Activated CD8-positive, alpha-beta memory T cell treated with anti-CD3 and anti-CD28 coated beads, Interleukin-2, amount 10 ng/mL, durations not matched to agents 7 days and 5 days (primary cell): ENCODE results near the gene PRDM16. TPM values are rescaled to one million over a fixed set of nuclear protein-coding genes. Genes with fewer than 3 reads are reported as not detected.

Source experiments
- ATAC-seq: fragments of 150-1000 bp; cut with Tn5 transposase; one replicate; pipeline ENCODE4 v1.10.0; 2021; ENCODE audit warnings: moderate library complexity
- CTCF ChIA-PET: fragments of 350-600 bp; sonication (Branson Sonifier 250); formaldehyde crosslinking; loops from one replicate; lab custom pipeline; 2021; ENCODE audit warnings: antibody characterized with exemption; lab: Charles Lee
- DNase-seq: peaks from one replicate; pipeline ENCODE4 v3.0.0-alpha.2; 2020
- H3K27ac Mint-ChIP-seq: one replicate; pipeline ENCODE4 v1.8.0; 2021; ENCODE audit warnings: mild to moderate bottlenecking, mixed read lengths
- H3K27me3 Mint-ChIP-seq: one replicate; pipeline ENCODE4 v1.8.0; 2021; ENCODE audit warnings: mixed read lengths
- H3K36me3 Mint-ChIP-seq: one replicate; pipeline ENCODE4 v1.8.0; 2021; ENCODE audit warnings: mild to moderate bottlenecking, mixed read lengths
- H3K4me1 Mint-ChIP-seq: one replicate; pipeline ENCODE4 v1.8.0; 2021; ENCODE audit warnings: mixed read lengths
- H3K4me3 Mint-ChIP-seq: one replicate; pipeline ENCODE4 v1.8.0; 2021; ENCODE audit warnings: mild to moderate bottlenecking, moderate library complexity, mixed read lengths
- H3K9me3 Mint-ChIP-seq: one replicate; pipeline ENCODE4 v1.8.0; 2022; ENCODE audit warnings: low read depth, mixed read lengths
- total RNA-seq, 2 experiments: library from RNA; stranded (reverse); gene quantifications; one replicate each; pipeline ENCODE4 v1.2.3, GENCODE V29; 2021

Gene PRDM16
- total RNA-seq, 2 experiments from 2014 or later, result not detected

DNA sequence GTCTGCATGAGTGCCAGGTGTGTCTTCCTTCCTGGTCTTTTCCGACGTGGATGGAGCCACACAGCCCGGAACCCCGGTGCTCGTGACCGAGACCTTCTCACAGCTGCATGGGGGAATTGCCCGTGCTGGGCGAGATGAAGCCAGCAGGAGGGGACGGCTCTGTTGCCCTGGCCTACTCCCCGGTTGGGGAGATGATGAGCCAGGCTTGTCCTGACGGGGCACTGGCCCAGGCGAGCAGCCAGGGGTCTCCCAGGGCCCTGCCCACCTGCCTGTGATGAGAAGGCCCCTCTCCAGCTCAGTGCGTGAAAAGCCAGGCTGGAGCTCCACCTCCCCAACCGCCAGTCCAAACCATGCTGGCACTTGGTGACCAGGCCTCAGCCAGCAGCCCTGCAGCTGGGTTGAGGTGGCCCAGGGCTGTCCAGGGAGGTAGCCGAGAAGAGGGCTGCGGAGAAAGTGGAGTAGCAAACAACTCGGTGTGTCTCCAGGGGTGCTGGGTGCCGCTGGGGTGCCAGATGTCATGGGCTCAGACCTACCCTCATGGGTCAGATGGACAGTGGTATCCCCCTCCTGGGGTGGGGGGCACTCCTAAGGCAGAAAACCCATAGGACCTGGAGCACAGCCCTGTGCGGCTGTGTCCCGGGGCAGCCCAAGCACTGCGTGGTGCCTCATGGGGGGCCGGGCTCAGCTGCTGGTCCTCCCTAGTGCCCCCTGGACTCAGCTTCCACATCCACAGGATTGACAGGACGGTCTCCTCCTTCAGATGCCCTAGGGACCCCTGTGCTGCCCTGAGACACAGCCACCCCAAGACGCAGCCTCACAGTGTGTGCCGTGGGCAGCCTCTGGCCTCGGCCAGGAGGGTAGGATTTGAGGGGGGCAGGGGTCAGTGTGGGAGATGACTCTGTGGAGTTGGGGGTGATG, 26.1 kb downstream of the PRDM16 start:
- Mint-ChIP-seq H3K27ac (no peak overlapping the region), H3K36me3 (no peaks in the 10 kb centered on the region), H3K4me3 (no peak overlapping the region), H3K9me3 (no peaks in the 10 kb centered on the region), H3K27me3 (peaks cover 3% of the 10 kb centered on the region), H3K4me1 (no peaks in the 10 kb centered on the region)
- DNase-seq (no peak), ATAC-seq (no peak)
- CTCF ChIA-PET, result no interaction called here

- H3K27ac Mint-ChIP-seq, result no peak overlapping the region
- H3K9me3 Mint-ChIP-seq, result no peaks in the 10 kb centered on the region
- H3K4me1 Mint-ChIP-seq, result no peaks in the 10 kb centered on the region
- ATAC-seq (no peak), DNase-seq (no peak)
- H3K4me3 Mint-ChIP-seq, result no peak overlapping the region
- peaks cover 3% of the 10 kb centered on the region for H3K27me3 Mint-ChIP-seq
- CTCF ChIA-PET, result no interaction called here
- H3K36me3 Mint-ChIP-seq, result no peaks in the 10 kb centered on the region
These were observed 27.3 kb downstream of the PRDM16 start for GRCh38 chr1:3096345-3096744.

DNA sequence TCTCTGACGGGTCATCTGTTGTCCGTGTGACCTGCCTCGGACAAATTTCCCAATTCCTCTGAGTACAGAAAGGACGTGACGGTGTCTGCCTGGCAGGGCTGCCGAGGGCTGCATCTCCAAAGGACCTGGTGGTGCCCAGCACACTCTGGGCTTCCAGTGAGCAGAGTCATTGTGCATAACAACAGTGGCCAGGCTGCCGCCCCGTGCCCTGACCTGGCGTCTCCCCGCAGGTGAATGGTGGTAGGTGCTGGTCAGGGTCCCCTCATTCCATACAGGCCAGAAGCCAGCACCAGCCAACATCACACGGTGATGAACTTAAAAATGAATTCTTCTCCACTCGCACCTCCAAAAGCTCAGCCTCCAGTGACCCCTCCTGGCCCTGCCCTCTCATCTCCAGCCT, 28.2 kb downstream of the PRDM16 start:
- Mint-ChIP-seq H3K27ac (no peak overlapping the region), H3K27me3 (peaks cover 3% of the 10 kb centered on the region), H3K9me3 (no peaks in the 10 kb centered on the region), H3K4me3 (no peak overlapping the region), H3K36me3 (no peaks in the 10 kb centered on the region), H3K4me1 (no peaks in the 10 kb centered on the region)
- no peak for DNase-seq
- CTCF ChIA-PET, result no interaction called here
- no peak for ATAC-seq

- no peak for ATAC-seq
These were observed 28.9 kb downstream of the PRDM16 start for GRCh38 chr1:3097861-3098260.

DNA sequence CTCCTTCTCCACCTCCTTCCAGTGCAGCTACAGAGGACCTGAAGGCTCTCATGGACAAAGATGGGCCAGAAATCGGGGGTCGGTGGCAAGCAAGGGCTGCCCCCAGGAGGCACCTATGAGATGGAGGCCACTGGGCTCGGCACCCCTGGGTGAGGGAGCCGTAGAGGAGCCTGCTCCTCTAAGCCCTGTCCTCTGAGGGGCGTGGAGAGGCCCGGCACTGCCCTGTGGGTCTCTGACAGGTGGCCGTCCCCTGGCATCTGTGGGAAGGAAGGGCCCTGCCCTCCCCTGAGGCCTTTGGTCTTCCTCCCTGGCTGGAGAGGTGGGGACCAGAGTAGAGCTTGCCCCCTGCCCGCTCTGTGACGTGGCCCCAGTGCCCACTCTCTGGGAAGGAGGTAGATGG, 30.9 kb downstream of the PRDM16 start:
- ATAC-seq (no peak), DNase-seq (no peak)
- CTCF ChIA-PET, result interaction anchor here (0.6 kb wide), 1 partner anchor 1989 kb away, joined by 3 read pairs; no protein-coding TSS in a partner anchor
- no peak overlapping the region for H3K4me3 Mint-ChIP-seq
- H3K27me3 Mint-ChIP-seq, result no peaks in the 10 kb centered on the region
- H3K27ac Mint-ChIP-seq, result no peak overlapping the region
- no peaks in the 10 kb centered on the region for H3K36me3 Mint-ChIP-seq
- H3K4me1 Mint-ChIP-seq, result no peaks in the 10 kb centered on the region
- H3K9me3 Mint-ChIP-seq, result no peaks in the 10 kb centered on the region

More at GRCh38 chr1:3097861-3098260, 28.9 kb downstream of the PRDM16 start:
- Mint-ChIP-seq H3K27me3 (peaks cover 3% of the 10 kb centered on the region), H3K27ac (no peak overlapping the region), H3K4me3 (no peak overlapping the region), H3K4me1 (no peaks in the 10 kb centered on the region), H3K36me3 (no peaks in the 10 kb centered on the region), H3K9me3 (no peaks in the 10 kb centered on the region)
- CTCF ChIA-PET, result no interaction called here
- DNase-seq, result no peak

GRCh38 chr1:3101124-3101939, 32.3 kb downstream of the PRDM16 start:
- no peak overlapping the region for H3K4me3 Mint-ChIP-seq
- ATAC-seq, result no peak
- H3K36me3 Mint-ChIP-seq, result no peaks in the 10 kb centered on the region
- CTCF ChIA-PET, result interaction anchor here (1.1 kb wide), 1 partner anchor 352 kb away, joined by 3 read pairs; no protein-coding TSS in a partner anchor
- H3K4me1 Mint-ChIP-seq, result no peaks in the 10 kb centered on the region
- H3K27me3 Mint-ChIP-seq, result no peaks in the 10 kb centered on the region
- H3K9me3 Mint-ChIP-seq, result no peaks in the 10 kb centered on the region
- H3K27ac Mint-ChIP-seq, result no peak overlapping the region
- DNase-seq, result no peak

- H3K27me3 Mint-ChIP-seq, result no peaks in the 10 kb centered on the region
- CTCF ChIA-PET, result no interaction called here
- DNase-seq, result no peak
- H3K4me1 Mint-ChIP-seq, result no peaks in the 10 kb centered on the region
- no peaks in the 10 kb centered on the region for H3K9me3 Mint-ChIP-seq
- ATAC-seq, result no peak
- H3K27ac Mint-ChIP-seq, result no peak overlapping the region
- H3K36me3 Mint-ChIP-seq, result no peaks in the 10 kb centered on the region
- H3K4me3 Mint-ChIP-seq, result no peak overlapping the region
These were observed 33.6 kb downstream of the PRDM16 start for GRCh38 chr1:3102641-3103040.

GRCh38 chr1:3103967-3104677, 35.1 kb downstream of the PRDM16 start:
- no peaks in the 10 kb centered on the region for H3K36me3 Mint-ChIP-seq
- DNase-seq, result no peak
- CTCF ChIA-PET, result no interaction called here
- no peaks in the 10 kb centered on the region for H3K27me3 Mint-ChIP-seq
- no peaks in the 10 kb centered on the region for H3K4me1 Mint-ChIP-seq
- no peak for ATAC-seq
- H3K27ac Mint-ChIP-seq, result no peak overlapping the region
- no peak overlapping the region for H3K4me3 Mint-ChIP-seq
- no peaks in the 10 kb centered on the region for H3K9me3 Mint-ChIP-seq

DNA sequence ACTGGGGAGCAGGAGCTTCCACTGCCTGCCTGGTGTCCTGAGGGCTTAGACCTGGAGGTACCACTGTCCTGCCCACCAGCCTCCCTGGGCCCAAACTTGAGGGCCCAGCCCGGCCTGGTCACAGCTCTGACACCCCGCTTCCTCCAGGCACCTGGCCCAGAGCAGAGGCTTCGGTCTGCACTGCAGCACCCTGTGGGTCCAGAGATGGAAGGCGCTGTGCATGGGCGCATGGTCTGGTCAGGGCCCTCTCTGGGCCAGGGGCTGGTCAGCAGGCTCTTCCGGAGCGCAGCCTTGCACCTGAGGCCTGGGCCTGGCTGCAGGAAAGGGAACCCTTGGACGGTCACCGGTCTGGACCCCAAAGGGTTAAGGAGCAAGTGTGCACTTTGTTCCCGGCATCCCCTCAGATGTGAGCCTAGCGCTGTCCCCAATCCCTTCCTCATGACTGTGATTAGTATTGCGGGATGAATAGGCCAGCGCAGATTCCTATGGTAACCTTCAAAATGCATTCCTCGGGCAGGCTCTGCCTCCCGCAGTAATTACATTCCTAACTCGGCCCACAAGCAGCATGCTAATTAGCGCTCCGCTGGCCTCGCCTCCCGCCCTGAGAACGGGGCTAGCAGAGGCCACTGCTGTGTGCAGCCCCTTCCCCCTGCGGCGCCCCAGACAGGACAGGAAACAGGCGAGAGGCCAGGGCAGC, 36.3 kb downstream of the PRDM16 start:
- no peak overlapping the region for H3K27ac Mint-ChIP-seq
- no peaks in the 10 kb centered on the region for H3K36me3 Mint-ChIP-seq
- H3K9me3 Mint-ChIP-seq, result no peaks in the 10 kb centered on the region
- H3K4me3 Mint-ChIP-seq, result no peak overlapping the region
- no peaks in the 10 kb centered on the region for H3K4me1 Mint-ChIP-seq
- no peaks in the 10 kb centered on the region for H3K27me3 Mint-ChIP-seq
- no peak for DNase-seq
- ATAC-seq, result no peak
- CTCF ChIA-PET, result no interaction called here

DNA sequence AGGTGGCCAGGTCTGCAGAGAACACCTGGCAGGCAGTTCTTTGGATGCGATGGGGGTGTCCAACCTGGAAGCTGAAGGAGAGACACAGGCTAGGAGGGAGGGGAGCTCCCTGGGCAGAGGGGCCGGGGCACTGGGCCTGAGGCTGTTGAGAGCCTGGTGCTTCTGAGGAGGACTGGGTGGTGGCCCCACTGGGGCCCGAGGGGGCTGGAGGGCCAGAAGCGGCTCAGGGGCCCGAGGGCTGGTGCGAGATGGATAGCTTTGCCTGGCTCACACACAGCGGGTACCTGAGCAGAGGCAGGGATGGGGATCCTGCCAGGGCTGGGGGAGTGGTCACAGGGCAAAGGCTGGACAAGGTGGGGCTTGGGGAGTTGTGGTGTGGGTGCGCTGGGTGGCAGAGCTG, 37.2 kb downstream of the PRDM16 start:
- H3K36me3 Mint-ChIP-seq, result no peaks in the 10 kb centered on the region
- H3K4me1 Mint-ChIP-seq, result no peaks in the 10 kb centered on the region
- CTCF ChIA-PET, result no interaction called here
- H3K27ac Mint-ChIP-seq, result no peak overlapping the region
- no peak overlapping the region for H3K4me3 Mint-ChIP-seq
- DNase-seq (no peak), ATAC-seq (no peak)
- H3K27me3 Mint-ChIP-seq, result no peaks in the 10 kb centered on the region
- no peaks in the 10 kb centered on the region for H3K9me3 Mint-ChIP-seq

GRCh38 chr1:3107201-3107600, 38.2 kb downstream of the PRDM16 start:
- Mint-ChIP-seq H3K4me3 (no peak overlapping the region), H3K9me3 (no peaks in the 10 kb centered on the region), H3K4me1 (no peaks in the 10 kb centered on the region), H3K36me3 (no peaks in the 10 kb centered on the region), H3K27me3 (no peaks in the 10 kb centered on the region), H3K27ac (no peak overlapping the region)
- DNase-seq (no peak), ATAC-seq (no peak)
- CTCF ChIA-PET, result no interaction called here

- no peaks in the 10 kb centered on the region for H3K4me1 Mint-ChIP-seq
- CTCF ChIA-PET, result no interaction called here
- H3K27ac Mint-ChIP-seq, result no peak overlapping the region
- no peaks in the 10 kb centered on the region for H3K9me3 Mint-ChIP-seq
- H3K27me3 Mint-ChIP-seq, result no peaks in the 10 kb centered on the region
- ATAC-seq, result no peak
- no peak overlapping the region for H3K4me3 Mint-ChIP-seq
- H3K36me3 Mint-ChIP-seq, result no peaks in the 10 kb centered on the region
- DNase-seq, result no peak
These were observed 40.4 kb downstream of the PRDM16 start for GRCh38 chr1:3109355-3109754.
